ENCODE data around the gene PFDN4.

Gene PFDN4

GRCh38 chr20:54173653-54174456 lies 34.0 kb upstream of the PFDN4 start, which contains the start of gene CYP24A1:
CYP24A1 (minus strand) TSS chr20:54173986; CDS start chr20:54173579, 407 bp downstream.
- DNase-seq: no peak

GRCh38 chr20:54174457-54175175 lies 33.3 kb upstream of the PFDN4 start:
- DNase-seq: no peak

- DNase-seq: no peak
Observed at GRCh38 chr20:54176610-54177009, 31.3 kb upstream of the PFDN4 start.

- DNase-seq: no peak
Observed at GRCh38 chr20:54177378-54177777, 30.5 kb upstream of the PFDN4 start.

GRCh38 chr20:54178256-54178655 lies 29.6 kb upstream of the PFDN4 start:
- DNase-seq: no peak

GRCh38 chr20:54179946-54180345 lies 27.9 kb upstream of the PFDN4 start:
- no peak for DNase-seq

GRCh38 chr20:54180931-54181330 lies 27.0 kb upstream of the PFDN4 start:
- no peak for DNase-seq

GRCh38 chr20:54184071-54184470 lies 23.8 kb upstream of the PFDN4 start:
- DNase-seq: no peak

- DNase-seq: no peak
Observed at GRCh38 chr20:54184904-54185626, 22.8 kb upstream of the PFDN4 start.

GRCh38 chr20:54188132-54188849 lies 19.6 kb upstream of the PFDN4 start:
- no peak for DNase-seq

GRCh38 chr20:54189630-54190029 lies 18.3 kb upstream of the PFDN4 start:
- DNase-seq: no peak

GRCh38 chr20:54190217-54190616 lies 17.7 kb upstream of the PFDN4 start:
- no peak for DNase-seq

GRCh38 chr20:54193817-54194216 lies 14.1 kb upstream of the PFDN4 start:
- no peak for DNase-seq

GRCh38 chr20:54194724-54195438 lies 13.0 kb upstream of the PFDN4 start:
- DNase-seq: no peak

GRCh38 chr20:54195483-54196472 lies 12.1 kb upstream of the PFDN4 start:
- no peak for DNase-seq

GRCh38 chr20:54197621-54198604 lies 10.0 kb upstream of the PFDN4 start:
- DNase-seq: no peak

- DNase-seq: no peak
Observed at GRCh38 chr20:54199283-54199682, 8.6 kb upstream of the PFDN4 start.

GRCh38 chr20:54199721-54200176 lies 8.1 kb upstream of the PFDN4 start:
- peak; percentile 71 for DNase-seq

GRCh38 chr20:54200487-54201267 lies 7.2 kb upstream of the PFDN4 start:
- DNase-seq: no peak

Data from activated CD8-positive, alpha-beta memory T cell treated with anti-CD3 and anti-CD28 coated beads, Interleukin-2, amount 50 U/mL, for 4 hours (primary cell).